Activated CD4-positive, alpha-beta T cell treated with anti-CD3 and anti-CD28 coated beads for 4 hours (primary cell): Measurements from ENCODE around the gene IL22RA1.

Experiments used
- DNase-seq, 2 donors: peaks; one replicate each; pipeline ENCODE4 v3.0.0-alpha.2; 2020

Gene IL22RA1

GRCh38 chr1:24111996-24112779 lies 30.8 kb downstream of the IL22RA1 start, which contains the start of gene MYOM3:
MYOM3 (minus strand) TSS chr1:24112135; CDS start chr1:24108636, 3,499 bp downstream.
- DNase-seq, result peak; percentile 16 to 27

- no peak for DNase-seq
Measured at GRCh38 chr1:24111262-24111995, 31.5 kb downstream of the IL22RA1 start.

- no peak for DNase-seq
Measured at GRCh38 chr1:24110642-24111261, 32.2 kb downstream of the IL22RA1 start.

- DNase-seq, result no peak
Measured at GRCh38 chr1:24109686-24110475, 33.1 kb downstream of the IL22RA1 start.

- no peak for DNase-seq
Measured at GRCh38 chr1:24109166-24109483, 33.8 kb downstream of the IL22RA1 start.

GRCh38 chr1:24108334-24109165 lies 34.4 kb downstream of the IL22RA1 start:
- no peak for DNase-seq

- no peak for DNase-seq
Measured at GRCh38 chr1:24107462-24108138, 35.3 kb downstream of the IL22RA1 start.

GRCh38 chr1:24105368-24106160 lies 37.4 kb downstream of the IL22RA1 start:
- DNase-seq, result no peak

- DNase-seq, result no peak
Measured at GRCh38 chr1:24104854-24105253, 38.1 kb downstream of the IL22RA1 start.

- no peak for DNase-seq
Measured at GRCh38 chr1:24103879-24104278, 39.1 kb downstream of the IL22RA1 start.

- no peak for DNase-seq
Measured at GRCh38 chr1:24103408-24103807, 39.5 kb downstream of the IL22RA1 start.

- DNase-seq, result no peak
Measured at GRCh38 chr1:24102961-24103360, 40.0 kb downstream of the IL22RA1 start.

- no peak for DNase-seq
Measured at GRCh38 chr1:24101796-24102586, 40.9 kb downstream of the IL22RA1 start.

- no peak for DNase-seq
Measured at GRCh38 chr1:24100945-24101737, 41.8 kb downstream of the IL22RA1 start.

GRCh38 chr1:24098943-24099638 lies 43.8 kb downstream of the IL22RA1 start:
- no peak for DNase-seq

- no peak for DNase-seq
Measured at GRCh38 chr1:24098102-24098501, 44.8 kb downstream of the IL22RA1 start.

- DNase-seq, result no peak
Measured at GRCh38 chr1:24097663-24098062, 45.3 kb downstream of the IL22RA1 start.

GRCh38 chr1:24096739-24097103 lies 46.2 kb downstream of the IL22RA1 start:
- DNase-seq, result no peak
